Neural cell (in vitro differentiated cells): ENCODE measurements around the gene UTP3. TPM values are rescaled to one million over a fixed set of nuclear protein-coding genes. Genes with fewer than 3 reads are reported as not detected.
"Not testable (repeated sequence)": the region's sequence is repeated elsewhere in the genome, so short reads cannot be mapped to it uniquely, and the experiment has no call there.

Source experiments
- H2AFZ ChIP-seq: fragments of 200-600, 300-800 bp; sonication (generic), shearing (Covaris generic); 2 replicates; pipeline ENCODE4 v1.6.0; 2014; ENCODE audit warnings: low read depth, mild to moderate bottlenecking, antibody characterized with exemption, low read length, moderate library complexity
- H3F3A ChIP-seq: fragments of 200-600 bp; shearing (Covaris generic); 2 replicates; pipeline ENCODE4 v1.6.1; 2016; ENCODE audit warnings: mild to moderate bottlenecking, moderate library complexity, mixed read lengths, antibody characterized with exemption, low read length; ENCODE audit not compliant: insufficient read depth, poor library complexity, severe bottlenecking
- H3K27ac ChIP-seq: fragments of 200-600, 300-800 bp; sonication (generic), shearing (Covaris generic); 2 replicates; pipeline ENCODE4 v1.5.1; 2014; ENCODE audit warnings: mild to moderate bottlenecking, low read length, moderate library complexity
- H3K27me3 ChIP-seq: fragments of 300-800, 200-600 bp; sonication (generic), shearing (Covaris generic); 2 replicates; pipeline ENCODE4 v1.6.0; 2014; ENCODE audit warnings: mild to moderate bottlenecking, low read depth, low read length, moderate library complexity; ENCODE audit not compliant: insufficient read depth
- H3K36me3 ChIP-seq: fragments of 300-800, 200-600 bp; sonication (generic), shearing (Covaris generic); 2 replicates; pipeline ENCODE4 v1.5.1; 2014; ENCODE audit warnings: mild to moderate bottlenecking, antibody characterized with exemption, low read length, moderate library complexity; ENCODE audit not compliant: insufficient read depth
- H3K4me2 ChIP-seq: fragments of 300-800, 200-600 bp; sonication (generic), shearing (Covaris generic); 2 replicates; pipeline ENCODE4 v1.6.0; 2014; ENCODE audit warnings: mild to moderate bottlenecking, low read length
- H3K4me3 ChIP-seq: fragments of 300-800, 200-600 bp; sonication (generic), shearing (Covaris generic); 2 replicates; pipeline ENCODE4 v1.5.1; 2014; ENCODE audit warnings: mild to moderate bottlenecking, low read length, moderate library complexity
- H3K79me2 ChIP-seq: fragments of 200-600 bp; shearing (Covaris generic); replicated peaks from 2 replicates; pipeline ENCODE4 v1.6.0; 2014; ENCODE audit warnings: mild to moderate bottlenecking, low read length, moderate library complexity; ENCODE audit not compliant: insufficient read depth
- H3K9ac ChIP-seq: fragments of 300-800, 200-600 bp; sonication (generic), shearing (Covaris generic); 2 replicates; pipeline ENCODE4 v1.6.1; 2016; ENCODE audit warnings: mild to moderate bottlenecking, low read length, mixed read lengths
- H3K9me2 ChIP-seq: fragments of 200-600 bp; shearing (Covaris generic); 2 replicates; pipeline ENCODE4 v1.6.1; 2016; ENCODE audit warnings: mild to moderate bottlenecking, low read length, mixed read lengths; ENCODE audit not compliant: insufficient read depth
- H3K9me3 ChIP-seq: fragments of 200-600, 300-800 bp; sonication (generic), shearing (Covaris generic); 2 replicates; pipeline ENCODE4 v1.6.1; 2016; ENCODE audit warnings: mild to moderate bottlenecking, mixed run types, low read length, moderate library complexity, mixed read lengths
- H4K20me1 ChIP-seq: fragments of 200-600 bp; shearing (Covaris generic); 2 replicates; pipeline ENCODE4 v1.6.1; 2016; ENCODE audit warnings: mild to moderate bottlenecking, mixed run types; ENCODE audit not compliant: insufficient read depth
- EP300 ChIP-seq: fragments of 450-650 bp; conservative IDR thresholded peaks from 2 replicates; pipeline ENCODE4 v1.6.1; 2014; ENCODE audit warnings: antibody characterized with exemption, mild to moderate bottlenecking, moderate library complexity; ENCODE audit not compliant: poor library complexity, severe bottlenecking
- EZH2 ChIP-seq: fragments of 200-600, 300-800 bp; shearing (Covaris generic), sonication (generic); IDR thresholded peaks from 2 replicates; pipeline ENCODE4 v1.6.1; 2014; ENCODE audit warnings: antibody characterized with exemption, low read length, borderline replicate concordance, mild to moderate bottlenecking; ENCODE audit not compliant: insufficient read depth, poor library complexity, severe bottlenecking
- MXI1 ChIP-seq: fragments of 450-650 bp; conservative IDR thresholded peaks from 2 replicates; pipeline ENCODE4 v1.6.1; 2014; ENCODE audit warnings: antibody characterized with exemption, mild to moderate bottlenecking; ENCODE audit not compliant: poor library complexity, severe bottlenecking
- POLR2AphosphoS5 ChIP-seq: IDR thresholded peaks from 2 replicates; pipeline ENCODE4 v1.6.1; 2012
- RAD21 ChIP-seq: fragments of 450-650 bp; conservative IDR thresholded peaks from 2 replicates; pipeline ENCODE4 v1.6.1; 2014; ENCODE audit warnings: antibody characterized with exemption, mild to moderate bottlenecking, moderate library complexity
- SMC3 ChIP-seq: fragments of 450-650 bp; conservative IDR thresholded peaks from 2 replicates; pipeline ENCODE4 v1.6.1; 2014; ENCODE audit warnings: antibody characterized with exemption, mild to moderate bottlenecking, moderate library complexity; ENCODE audit not compliant: poor library complexity
- TAF1 ChIP-seq: IDR thresholded peaks from 2 replicates; pipeline ENCODE4 v1.6.1; 2012; ENCODE audit warnings: low read depth
- polyA plus RNA-seq: library from polyadenylated mRNA; depleted of rRNA; stranded (reverse); fragments of >200 nt; gene quantifications from 2 replicates; pipeline ENCODE4 v1.2.3, GENCODE V29; 2014
- TF ChIP-seq, protein P1 (sequence below): fragments of 450-650 bp; IDR thresholded peaks from 2 replicates; pipeline ENCODE4 v1.5.1; 2014; ENCODE audit warnings: antibody characterized with exemption, mild to moderate bottlenecking, moderate library complexity; ENCODE audit not compliant: poor library complexity, severe bottlenecking
- TF ChIP-seq, protein P2 (sequence below): IDR thresholded peaks from 2 replicates; pipeline ENCODE4 v1.6.1; 2012; ENCODE audit warnings: borderline replicate concordance

The UTP3 gene
- polyA plus RNA-seq, 1 donor from 2014 or later, result 11.3 TPM

DNA sequence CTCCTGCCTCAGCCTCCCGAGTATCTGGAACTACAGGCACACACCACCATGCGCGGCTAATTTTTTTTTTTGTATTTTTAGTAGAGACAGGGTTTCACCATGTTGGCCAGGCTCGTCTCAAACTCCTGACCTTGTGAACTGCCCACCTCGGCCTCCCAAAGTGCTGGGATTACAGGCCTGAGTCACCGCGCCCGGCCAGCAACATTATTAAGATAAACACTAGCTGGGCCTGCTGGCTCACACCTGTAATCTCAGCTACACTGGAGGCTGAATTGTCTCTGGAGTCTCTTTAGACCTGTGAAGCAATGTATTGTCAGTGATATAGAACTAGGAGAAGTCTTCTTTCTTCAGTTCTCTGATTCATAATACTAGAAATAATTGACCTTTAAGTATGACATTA lies 10.1 kb downstream of the UTP3 start:
- not testable (repeated sequence) for H3F3A ChIP-seq, H3K4me3 ChIP-seq, H3K4me2 ChIP-seq, H4K20me1 ChIP-seq, H3K9me2 ChIP-seq, H3K9me3 ChIP-seq, H3K9ac ChIP-seq, H3K36me3 ChIP-seq, H3K27ac ChIP-seq, H2AFZ ChIP-seq, H3K27me3 ChIP-seq, H3K79me2 ChIP-seq

DNA sequence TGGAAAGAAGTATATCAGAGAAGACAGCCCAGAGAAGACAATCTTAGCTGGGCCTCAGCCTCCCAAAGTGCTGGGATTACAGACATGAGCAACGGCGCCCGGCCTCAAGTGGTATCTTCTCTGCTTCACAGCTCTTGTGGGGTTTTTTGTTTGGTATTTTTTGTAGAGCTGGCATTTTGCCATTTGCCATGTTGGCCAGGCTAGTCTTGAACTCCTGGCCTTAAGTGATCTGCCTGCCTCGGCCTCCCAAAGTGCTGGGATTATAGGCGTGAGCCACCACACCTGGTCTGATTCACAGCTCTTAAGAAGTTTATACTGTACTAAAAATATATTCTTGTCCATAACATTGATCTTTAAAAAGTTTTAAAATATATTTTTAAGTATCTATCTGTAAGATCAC lies 12.4 kb downstream of the UTP3 start:
- no peaks in the 10 kb centered on the region for H3K79me2 ChIP-seq

DNA sequence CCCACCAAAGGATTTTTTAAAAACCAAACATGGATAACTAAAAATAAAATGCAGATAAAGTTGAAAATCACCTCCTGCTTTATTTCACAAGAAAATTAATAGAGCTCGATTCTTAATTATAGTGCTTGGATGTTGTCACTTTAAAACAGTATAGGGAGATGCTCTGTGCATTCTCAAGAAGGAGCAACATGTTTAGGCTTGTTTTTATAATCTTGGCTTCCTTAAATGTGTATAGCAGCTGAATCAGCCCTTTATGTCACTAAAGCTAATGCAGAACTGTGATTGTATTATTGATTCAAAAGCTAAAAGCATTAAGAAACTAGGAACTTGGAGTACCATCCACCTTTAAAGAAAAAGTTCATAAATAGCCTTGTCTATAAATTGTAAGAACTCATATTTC lies 12.9 kb downstream of the UTP3 start:
- Histone ChIP-seq H4K20me1 (no peaks in the 10 kb centered on the region), H3K9ac (no peak overlapping the region), H2AFZ (no peak overlapping the region), H3K27ac (no peak overlapping the region), H3K79me2 (no peaks in the 10 kb centered on the region), H3K36me3 (no peaks in the 10 kb centered on the region), H3F3A (no peaks in the 10 kb centered on the region), H3K27me3 (no peaks in the 10 kb centered on the region), H3K4me3 (no peak overlapping the region), H3K9me3 (no peaks in the 10 kb centered on the region), H3K4me2 (no peak overlapping the region), H3K9me2 (no peaks in the 10 kb centered on the region)
- TF ChIP-seq MXI1, result no peak
- TF ChIP-seq EP300, result no peak
- TF ChIP-seq, protein P1, sequence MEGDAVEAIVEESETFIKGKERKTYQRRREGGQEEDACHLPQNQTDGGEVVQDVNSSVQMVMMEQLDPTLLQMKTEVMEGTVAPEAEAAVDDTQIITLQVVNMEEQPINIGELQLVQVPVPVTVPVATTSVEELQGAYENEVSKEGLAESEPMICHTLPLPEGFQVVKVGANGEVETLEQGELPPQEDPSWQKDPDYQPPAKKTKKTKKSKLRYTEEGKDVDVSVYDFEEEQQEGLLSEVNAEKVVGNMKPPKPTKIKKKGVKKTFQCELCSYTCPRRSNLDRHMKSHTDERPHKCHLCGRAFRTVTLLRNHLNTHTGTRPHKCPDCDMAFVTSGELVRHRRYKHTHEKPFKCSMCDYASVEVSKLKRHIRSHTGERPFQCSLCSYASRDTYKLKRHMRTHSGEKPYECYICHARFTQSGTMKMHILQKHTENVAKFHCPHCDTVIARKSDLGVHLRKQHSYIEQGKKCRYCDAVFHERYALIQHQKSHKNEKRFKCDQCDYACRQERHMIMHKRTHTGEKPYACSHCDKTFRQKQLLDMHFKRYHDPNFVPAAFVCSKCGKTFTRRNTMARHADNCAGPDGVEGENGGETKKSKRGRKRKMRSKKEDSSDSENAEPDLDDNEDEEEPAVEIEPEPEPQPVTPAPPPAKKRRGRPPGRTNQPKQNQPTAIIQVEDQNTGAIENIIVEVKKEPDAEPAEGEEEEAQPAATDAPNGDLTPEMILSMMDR, result no peak
- TF ChIP-seq, protein P2, sequence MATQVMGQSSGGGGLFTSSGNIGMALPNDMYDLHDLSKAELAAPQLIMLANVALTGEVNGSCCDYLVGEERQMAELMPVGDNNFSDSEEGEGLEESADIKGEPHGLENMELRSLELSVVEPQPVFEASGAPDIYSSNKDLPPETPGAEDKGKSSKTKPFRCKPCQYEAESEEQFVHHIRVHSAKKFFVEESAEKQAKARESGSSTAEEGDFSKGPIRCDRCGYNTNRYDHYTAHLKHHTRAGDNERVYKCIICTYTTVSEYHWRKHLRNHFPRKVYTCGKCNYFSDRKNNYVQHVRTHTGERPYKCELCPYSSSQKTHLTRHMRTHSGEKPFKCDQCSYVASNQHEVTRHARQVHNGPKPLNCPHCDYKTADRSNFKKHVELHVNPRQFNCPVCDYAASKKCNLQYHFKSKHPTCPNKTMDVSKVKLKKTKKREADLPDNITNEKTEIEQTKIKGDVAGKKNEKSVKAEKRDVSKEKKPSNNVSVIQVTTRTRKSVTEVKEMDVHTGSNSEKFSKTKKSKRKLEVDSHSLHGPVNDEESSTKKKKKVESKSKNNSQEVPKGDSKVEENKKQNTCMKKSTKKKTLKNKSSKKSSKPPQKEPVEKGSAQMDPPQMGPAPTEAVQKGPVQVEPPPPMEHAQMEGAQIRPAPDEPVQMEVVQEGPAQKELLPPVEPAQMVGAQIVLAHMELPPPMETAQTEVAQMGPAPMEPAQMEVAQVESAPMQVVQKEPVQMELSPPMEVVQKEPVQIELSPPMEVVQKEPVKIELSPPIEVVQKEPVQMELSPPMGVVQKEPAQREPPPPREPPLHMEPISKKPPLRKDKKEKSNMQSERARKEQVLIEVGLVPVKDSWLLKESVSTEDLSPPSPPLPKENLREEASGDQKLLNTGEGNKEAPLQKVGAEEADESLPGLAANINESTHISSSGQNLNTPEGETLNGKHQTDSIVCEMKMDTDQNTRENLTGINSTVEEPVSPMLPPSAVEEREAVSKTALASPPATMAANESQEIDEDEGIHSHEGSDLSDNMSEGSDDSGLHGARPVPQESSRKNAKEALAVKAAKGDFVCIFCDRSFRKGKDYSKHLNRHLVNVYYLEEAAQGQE, result no peak
- TF ChIP-seq SMC3, result no peak
- no peak for TF ChIP-seq TAF1

More for the DNA sequence above, 12.4 kb downstream of the UTP3 start:
- Histone ChIP-seq H2AFZ (no peak overlapping the region), H3K9ac (no peak overlapping the region), H3K4me3 (no peak overlapping the region), H3K27me3 (no peaks in the 10 kb centered on the region), H3F3A (no peaks in the 10 kb centered on the region), H3K4me2 (no peak overlapping the region), H3K9me3 (no peaks in the 10 kb centered on the region), H3K27ac (no peak overlapping the region), H3K36me3 (no peaks in the 10 kb centered on the region), H4K20me1 (no peaks in the 10 kb centered on the region), H3K9me2 (no peaks in the 10 kb centered on the region)
- TF ChIP-seq TAF1 (no peak), POLR2AphosphoS5 (no peak), SMC3 (no peak), EZH2 (no peak), MXI1 (no peak), RAD21 (no peak), EP300 (no peak)
- TF ChIP-seq, protein P1, result no peak
- TF ChIP-seq, protein P2, result no peak
